NCI-H1694 (cell line): ENCODE data around the gene CPNE4.

Experiments
- DNase-seq: peaks from one replicate; lab custom pipeline; 2025; lab: John Stamatoyannopoulos, UW

CPNE4 gene

DNA sequence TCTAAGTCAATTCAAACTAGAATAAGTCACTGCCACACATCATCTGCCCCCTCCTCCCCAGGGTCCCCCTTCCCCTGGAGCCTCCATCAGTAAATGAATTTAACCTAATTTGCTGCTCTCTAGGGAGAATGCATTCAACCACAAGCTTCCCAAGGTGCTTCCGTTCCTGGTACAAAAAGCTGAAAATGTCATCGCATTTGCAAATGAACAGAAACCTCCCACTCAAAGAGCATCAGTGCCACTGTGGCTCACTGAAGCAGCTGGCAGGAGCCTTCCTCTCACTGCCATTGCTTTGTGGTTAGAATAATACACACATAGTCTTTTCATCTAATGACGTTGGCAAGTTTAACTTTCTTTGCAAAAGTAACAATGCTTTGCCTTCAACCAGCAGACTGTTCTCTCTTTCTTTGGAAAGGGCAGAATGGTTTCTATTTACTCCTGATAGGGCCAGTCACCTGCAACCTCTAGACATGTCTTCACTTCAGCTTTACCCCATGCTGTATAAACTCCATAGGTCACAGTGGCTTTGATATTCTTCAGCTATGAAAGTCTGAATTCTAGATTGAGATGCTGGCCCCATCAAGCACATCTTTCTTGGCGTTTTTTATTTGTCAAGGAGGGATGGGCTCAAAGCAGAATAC is 238.1 kb downstream of the CPNE4 start:
- no peak for DNase-seq

DNA sequence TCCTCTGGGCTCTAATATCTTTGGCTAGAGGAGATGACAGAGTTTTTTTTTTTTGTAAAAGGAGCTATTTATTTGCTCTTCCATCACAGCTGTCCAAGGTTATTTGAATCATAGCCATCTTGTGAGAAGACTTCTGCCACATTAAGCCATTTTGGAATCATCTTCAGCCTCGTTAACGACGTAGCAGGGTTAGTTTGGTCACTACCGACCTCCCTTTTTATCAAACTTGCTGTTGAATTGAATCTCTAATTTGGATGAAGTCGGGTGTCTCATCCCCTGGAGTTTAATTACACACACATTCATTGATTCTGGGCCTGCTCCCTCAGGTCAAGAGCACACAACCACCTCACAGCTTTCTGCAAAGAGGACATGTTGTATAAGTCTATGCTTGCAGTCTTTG is 238.7 kb downstream of the CPNE4 start:
- DNase-seq: no peak

DNA sequence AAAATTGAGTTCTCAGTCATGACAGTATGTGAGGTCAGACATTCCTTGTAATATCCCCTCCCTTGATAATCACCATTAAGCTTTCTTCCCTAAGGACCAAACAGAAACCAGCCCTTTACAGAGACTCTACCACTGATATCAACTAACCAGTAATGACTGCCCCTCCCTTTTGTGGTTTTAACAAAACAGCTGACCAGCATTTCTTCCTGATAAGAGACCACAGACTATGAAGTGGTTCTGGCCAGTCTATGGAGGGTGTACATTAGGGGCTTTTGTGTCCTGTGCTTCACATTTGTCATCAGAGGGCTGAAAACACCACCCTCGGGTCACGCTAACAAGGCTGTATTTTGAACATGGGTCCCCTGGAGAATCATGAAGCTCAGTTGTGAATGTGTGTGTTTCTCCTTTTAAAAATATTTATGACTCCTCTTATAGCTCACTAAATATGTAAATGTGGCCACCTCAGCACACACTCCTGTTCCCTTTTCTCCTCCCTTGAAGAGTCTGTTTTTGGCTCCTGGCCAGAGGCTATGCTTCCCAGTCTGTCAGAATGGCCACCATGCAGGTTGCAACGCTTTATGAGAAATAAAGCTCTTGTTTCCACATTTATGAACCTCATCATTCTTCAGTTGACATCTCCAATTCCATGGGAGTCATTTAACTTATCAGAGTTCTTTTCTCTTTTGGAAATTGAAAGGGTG is 239.3 kb downstream of the CPNE4 start:
- DNase-seq: no peak

DNA sequence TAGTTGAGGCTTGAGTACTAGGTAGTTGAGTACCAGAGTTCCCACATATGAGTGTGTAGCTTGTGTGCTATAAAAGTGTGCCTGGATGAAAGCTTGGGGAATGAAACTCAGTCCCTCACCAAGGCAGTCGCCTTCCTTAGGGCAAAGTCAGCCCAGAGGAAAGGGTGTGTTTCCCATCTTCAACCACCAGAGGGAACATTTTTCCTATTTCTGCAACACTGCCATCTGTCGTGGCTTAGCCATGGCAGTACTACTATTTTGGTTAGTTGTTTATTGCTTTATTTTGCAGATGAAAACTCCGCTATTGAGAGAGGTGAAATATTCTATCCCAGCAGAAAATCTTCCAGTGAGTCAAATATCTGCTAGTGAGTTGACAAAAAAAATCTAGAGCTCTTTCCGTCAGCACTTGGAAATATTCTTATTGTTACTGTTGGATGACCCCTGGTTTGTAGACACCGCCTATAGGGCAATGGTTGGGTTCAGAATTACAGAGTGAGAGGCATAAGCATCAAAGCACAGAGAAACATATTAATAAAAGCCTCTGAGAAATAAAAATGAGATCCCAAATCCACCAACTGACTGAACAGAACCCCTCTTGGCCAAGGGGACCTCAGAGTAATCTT is 239.9 kb downstream of the CPNE4 start:
- DNase-seq: peak; percentile 22

DNA sequence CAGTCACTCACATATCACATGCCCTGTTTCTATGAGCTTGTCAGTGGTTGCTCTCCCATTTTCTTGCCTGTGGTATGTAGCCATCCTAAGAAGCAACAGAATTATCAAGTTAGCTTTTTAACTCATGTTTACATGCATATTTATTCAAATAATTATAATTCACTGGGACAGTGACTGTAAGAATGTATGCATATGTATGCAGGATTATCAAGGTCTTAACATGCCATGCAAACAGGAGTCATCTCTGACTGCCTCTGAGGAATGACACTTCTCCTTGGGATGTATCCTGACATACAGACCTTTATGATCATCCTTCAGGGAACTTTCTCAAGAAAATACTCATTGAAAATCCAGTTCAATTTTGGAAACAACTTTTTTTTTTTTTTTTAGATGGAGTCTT is 240.9 kb downstream of the CPNE4 start:
- DNase-seq: no peak

DNA sequence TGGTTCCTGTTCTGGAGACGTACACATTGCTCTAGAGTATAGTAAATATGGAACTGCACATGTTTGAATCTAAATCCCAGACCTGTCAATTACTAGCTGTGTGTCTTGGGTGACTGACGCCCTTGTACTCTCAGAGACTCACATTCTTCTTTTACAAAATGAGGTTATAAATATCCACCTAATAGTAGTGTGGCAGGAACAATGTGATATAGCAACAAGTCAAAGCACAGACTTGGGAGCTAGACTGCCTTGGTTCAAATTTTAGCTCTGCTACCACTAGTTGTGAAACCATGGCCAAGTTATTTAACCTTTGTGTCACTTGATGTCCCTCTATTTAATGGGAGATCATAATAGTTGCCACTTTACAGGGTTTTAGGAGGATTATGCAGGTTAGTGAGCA is 245.6 kb downstream of the CPNE4 start:
- DNase-seq: no peak

DNA sequence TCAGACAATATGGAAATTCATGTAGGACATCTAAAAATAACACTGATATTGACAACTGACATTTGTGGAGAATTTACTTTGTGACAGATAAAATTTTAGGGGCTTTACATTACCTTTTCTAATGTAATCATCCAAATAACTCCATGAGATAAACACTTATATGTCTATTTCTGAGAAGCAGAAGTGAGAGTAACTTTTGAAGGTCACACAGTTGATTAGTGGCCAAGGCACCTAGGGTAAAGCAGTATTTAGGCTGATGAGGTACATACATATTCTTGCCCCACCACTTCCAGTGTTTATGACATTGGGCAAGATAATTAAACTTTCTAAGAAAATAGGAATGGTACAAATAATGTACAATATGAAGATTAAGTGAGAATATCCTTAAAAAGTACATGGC is 248.4 kb downstream of the CPNE4 start:
- no peak for DNase-seq

DNA sequence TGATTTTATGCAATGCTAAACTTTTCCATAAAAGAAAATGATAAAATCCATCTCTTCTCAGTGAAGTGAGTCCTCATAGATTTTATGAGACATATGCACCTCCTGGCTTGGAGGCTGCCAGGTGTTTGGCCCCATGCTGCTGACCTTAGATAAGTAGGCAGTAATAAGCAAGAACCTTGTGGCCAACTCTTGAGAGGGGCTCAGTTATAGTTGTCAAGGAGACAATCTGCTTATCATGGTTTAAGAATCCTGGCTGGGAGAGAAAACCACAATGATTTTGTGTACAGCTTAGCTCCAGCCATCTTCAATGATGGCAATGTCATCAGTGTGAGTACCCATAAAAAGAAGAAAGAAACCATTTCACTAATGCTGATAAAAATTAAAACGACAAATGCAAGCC is 252.1 kb downstream of the CPNE4 start:
- DNase-seq: no peak

DNA sequence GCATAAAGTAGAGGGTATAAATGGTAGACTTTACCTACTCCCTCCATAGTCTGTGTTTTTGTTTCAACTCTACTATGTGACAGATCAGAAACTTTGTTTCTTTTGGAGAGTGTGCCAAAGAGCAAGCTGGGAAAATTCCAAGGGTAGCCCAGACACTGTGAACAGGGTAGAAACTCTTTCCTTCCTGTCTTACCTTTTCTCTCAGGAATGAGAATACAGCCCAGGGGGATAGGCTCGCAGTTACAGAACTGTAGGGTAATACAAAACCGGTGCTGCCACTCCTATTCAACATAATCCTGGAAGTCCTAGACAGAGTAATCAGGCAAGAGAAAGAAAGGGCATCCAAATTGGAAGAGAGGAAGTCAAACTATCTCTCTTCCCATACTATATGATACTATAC is 256.3 kb downstream of the CPNE4 start:
- no peak for DNase-seq

DNA sequence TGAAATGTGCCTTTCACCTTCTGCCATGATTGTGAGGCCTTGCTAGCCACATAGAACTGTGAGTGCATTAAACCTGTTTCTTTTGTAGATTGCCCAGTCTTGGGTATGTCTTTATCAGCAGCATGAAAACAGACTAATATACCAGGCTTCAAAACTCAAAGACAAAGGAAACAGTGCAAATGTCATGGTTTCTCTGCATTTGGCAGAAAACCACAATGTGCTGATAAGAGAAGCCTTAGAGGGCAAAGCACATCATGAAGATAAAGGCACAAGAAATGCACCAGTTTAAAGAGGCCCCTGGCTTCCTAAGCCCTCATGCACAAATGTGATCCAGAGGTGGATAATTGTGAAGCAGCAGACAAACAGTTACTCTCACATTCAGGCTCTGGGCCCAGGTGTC is 259.2 kb downstream of the CPNE4 start:
- DNase-seq: no peak

DNA sequence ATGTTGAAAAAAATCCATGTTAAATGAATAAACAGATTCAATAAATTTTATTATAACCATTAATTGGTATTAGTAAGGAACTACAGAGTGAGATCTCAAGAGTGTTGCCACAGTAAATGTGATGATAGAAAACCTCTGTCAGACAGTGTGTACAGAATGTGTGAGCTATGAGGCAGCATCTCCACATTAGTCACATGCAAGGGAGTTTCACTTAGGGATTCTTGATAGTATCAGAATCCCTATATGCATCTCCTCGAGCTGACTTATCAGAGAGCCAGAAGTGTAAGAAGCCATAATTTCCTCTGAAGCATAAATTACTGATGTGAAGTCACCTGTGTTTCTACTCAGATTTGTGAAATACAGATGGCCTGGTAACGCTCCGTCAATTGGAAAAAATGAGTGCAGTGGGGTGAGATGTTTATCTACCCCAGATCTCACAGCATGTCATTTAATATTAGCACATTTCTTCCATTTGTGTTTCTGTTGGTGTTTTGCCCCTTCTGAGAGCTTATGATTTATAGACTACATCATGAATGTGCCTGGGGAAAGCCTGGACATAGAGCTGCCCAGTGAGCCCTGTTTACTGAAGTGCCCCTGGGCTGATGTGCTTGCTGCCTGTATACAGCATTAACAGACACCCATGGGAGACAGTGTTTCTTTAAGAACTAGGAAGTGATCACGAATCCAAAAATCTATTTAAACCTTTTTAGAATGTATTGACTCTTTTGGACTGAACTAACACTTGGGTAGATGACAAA is 262.4 kb downstream of the CPNE4 start:
- DNase-seq: no peak

DNA sequence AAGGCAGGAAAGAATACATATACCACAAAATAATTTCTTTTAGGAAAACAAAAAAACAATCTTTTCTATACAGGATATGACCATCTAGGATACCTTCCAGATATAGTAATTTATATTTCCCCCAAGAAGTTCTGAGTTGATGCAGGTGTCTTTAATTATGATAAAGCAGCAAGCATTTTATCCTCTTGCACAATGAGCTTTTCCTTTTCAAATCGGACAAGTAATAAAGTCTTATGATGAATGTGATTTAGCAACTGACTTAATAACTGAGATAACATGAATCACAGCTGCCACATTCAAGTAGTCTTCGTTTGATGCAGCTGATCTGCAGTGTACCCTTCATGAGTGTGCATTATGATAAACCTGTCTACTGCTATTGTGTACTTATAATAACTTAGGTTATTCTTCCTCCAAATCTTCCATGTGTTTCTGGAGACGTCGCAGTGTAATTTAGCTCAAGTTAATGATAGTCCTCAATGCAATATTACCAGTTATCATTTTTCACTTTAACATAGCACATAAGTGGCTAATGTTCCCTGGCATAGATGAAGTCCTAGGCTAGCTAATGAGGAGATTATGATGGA is 271.7 kb downstream of the CPNE4 start:
- DNase-seq: no peak

DNA sequence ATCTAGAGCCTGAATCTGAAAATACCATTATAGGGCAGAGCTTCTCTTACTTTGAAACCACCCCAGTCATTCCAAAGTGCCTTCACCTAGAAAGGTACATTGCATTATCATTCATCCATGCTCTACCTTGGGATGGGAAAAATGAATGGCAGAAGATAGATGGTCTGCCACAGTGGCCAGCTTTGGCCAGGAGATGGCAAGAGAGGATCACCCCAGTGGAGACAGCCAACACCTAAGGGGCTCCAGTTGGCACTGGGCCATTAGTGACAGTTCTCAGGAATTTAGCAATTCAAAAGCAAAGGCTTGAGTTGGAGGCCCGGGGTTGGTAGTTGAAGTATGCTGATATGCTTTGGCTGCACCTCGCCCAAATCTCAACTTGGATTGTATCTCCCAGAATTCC is 278.4 kb downstream of the CPNE4 start:
- no peak for DNase-seq

DNA sequence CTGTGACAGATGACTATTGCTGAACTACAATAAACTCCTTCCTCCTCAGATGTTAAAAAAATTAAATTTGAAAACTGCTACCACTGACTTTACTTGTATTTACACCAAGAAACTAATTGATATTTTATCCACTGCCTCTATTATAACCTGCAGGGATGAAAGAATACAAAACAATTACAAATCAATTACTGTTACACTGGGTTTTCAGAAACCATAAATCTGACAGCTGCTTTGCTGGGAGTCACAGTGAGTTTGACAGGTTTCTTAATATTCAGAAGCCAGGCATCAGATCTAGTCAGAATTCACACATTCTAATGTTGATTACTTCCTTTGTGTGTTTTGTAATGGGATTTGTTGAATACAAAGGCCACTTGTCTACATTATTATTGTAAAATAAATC is 279.4 kb downstream of the CPNE4 start:
- DNase-seq: no peak

DNA sequence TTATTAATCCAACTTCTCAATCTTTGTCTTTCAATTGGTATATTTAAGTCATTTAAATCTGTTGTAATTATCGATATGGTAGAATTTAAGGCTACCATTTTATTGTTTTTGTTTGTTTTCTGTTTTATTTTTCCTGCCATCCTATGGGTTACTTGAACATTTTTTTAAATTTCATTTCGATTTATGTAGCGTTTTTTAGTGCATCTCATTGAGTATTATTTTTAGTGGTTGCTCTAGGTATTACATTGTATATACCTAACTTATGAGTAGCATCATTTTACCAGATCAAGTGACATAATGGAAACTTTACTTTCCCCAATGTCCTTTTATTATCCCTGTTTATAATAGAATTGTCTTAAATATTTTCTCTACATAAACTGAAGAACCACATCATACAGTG is 284.6 kb downstream of the CPNE4 start:
- DNase-seq: no peak

DNA sequence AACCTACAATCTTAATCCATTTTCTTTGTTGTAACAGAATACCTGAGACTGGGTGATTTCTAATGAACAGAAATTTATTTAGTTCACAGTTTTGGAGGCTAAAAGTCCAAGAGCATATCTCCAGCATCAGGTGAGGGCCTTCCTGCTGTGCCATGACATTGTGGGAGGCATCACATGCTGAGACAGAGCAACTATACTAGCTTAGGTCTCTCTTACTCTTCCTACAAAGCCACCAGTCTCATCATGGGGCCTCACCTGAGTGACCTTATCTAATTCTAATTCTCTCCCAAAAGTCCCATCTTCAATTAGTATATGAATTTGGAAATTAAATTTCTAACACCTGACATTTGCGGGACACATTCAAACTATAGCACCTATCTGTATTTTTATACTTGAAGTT is 285.0 kb downstream of the CPNE4 start:
- no peak for DNase-seq

DNA sequence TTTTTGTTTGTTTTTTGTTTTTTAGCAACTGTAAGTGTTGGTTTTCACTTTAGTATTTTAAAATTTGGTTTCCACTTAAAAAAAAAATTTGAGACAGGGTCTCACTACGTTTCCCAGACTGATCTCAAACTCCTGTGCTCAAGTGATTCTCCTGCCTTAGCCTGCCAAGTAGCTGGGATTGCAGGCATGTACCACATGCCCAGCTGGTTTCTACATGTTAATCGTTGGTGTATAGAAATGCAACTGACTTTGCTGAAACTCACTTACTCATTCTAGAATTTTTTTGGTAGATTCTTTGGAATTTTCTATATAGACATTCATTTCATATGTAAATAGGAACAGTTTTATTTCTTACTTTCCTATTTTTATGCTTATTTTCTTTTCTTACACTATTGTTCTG is 287.3 kb downstream of the CPNE4 start:
- no peak for DNase-seq

DNA sequence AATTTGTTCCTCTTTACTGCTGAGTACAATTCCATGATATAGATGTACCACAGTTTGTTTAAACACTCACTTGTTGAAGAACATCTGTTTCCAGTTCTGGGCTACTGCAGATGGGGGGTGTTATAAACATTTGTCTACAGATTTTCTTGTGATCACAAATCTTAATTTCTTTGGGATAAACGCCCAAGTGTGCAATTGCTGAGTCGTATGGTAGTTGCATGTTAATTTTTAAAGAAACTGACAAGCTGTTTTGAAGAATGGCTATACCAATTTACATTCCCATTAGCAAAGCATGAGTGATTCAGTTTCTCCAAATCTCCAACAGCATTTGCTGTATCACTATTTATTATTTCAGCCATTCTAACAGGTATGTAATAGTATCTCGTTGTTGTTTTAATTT is 290.0 kb downstream of the CPNE4 start:
- DNase-seq: no peak

DNA sequence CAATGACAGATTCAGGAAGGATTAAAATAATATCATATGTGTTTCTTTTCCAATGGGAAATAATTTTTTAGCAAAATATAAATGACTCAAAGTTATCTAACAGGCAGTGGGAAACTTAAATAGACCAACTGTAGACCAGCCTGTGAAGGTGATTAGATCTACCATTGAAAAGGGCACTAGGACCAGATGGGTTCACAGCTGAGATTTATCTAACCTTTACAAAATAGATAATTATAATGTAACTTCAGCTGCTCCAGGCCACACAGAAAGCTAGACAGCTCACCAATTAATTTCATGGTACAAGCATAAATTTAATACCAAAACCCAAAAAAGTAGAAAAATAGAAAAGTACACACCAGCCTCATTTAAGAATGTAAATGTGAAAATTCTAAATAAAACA is 291.7 kb downstream of the CPNE4 start:
- DNase-seq: no peak

DNA sequence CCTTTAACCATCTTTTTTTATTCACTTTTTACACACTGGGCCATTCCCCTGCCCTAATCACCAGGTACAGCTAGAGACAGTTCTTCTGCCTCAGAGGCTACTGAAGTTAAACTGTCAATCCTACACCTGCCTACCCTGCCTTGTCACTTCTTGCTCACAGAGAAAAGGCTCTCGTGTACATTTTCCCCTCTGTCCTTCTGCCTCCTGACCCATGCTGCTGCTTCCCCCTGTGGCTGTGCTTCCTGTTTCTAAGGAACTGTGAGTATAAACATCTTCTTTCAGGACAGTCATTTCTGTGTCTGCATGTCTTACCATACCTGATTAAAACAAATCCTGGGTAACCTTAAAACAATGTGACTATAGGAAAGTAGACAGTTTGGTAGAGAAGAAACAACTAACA is 295.6 kb downstream of the CPNE4 start:
- DNase-seq: no peak

DNA sequence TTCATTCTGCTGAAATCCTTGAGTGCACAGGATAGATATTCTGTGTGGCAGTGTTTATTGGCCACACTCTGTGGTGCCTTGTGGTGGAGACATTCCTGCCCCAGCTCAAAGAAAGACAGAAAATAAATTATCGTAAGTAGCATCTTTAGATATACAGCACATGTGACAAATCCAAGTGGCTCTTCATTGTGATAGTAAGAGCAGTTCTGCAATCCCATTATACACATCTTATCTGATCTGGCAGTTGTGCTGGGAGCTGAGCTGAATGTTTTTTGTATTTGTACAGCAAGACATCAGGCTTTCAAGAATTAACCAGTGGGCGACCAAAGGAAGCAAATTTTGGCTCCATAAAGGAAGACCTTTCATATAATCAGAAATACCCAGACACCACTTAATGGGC is 296.7 kb downstream of the CPNE4 start:
- no peak for DNase-seq

DNA sequence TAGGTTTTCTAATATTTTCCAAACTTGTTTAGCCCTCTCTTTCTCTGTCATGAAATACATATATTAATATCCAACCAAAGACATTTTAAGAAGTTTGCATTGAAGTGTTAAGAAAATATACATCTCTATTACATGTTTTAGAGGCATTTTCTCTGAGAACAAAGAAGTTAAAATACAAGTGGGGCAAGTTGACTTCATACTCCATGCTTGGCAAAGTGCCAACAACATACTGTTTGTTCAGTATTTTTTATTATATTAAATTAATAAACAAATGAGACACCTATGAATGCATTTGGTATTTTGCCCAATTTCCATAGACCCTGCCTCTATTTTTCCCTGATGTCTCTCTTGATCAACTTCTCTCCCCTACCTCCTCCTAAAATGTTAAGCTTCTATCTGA is 299.3 kb downstream of the CPNE4 start:
- DNase-seq: no peak

DNA sequence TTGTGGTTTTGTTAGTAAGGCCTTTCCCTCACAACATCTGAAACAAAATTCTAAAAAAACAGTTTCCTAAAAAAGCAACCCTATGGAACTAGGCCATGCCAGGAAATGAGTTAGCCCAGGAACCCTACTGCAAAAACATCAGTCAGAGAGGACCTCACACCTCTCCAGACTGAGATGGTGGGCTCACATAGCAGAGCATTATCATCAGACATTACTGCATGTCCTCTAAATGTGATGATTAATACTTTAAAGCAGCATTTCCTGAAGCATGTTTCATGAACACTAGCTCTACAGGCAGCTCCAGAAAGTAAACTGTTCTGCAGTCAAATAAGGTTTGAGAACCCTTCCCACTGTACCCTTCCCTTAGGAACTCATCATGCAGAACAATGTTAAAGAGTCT is 299.7 kb downstream of the CPNE4 start:
- DNase-seq: no peak
